ENCODE results near the gene DRD1.

DRD1 gene

GRCh38 chr5:175463641-175464040 lies 19.7 kb upstream of the DRD1 start:
- H3K4me3 ChIP-seq (replicated peaks; ENCODE audit: insufficient read depth, low read length), result no peak overlapping the region
- TF ChIP-seq POLR2AphosphoS5 (IDR thresholded peaks at IDR 0.05; ENCODE audit: low read depth) (no peak), GABPA (IDR thresholded peaks at IDR 0.05; ENCODE audit: low read depth) (no peak), CTCF (IDR thresholded peaks at IDR 0.05; ENCODE audit: insufficient read depth, low read length) (no peak), SPI1 (IDR thresholded peaks at IDR 0.05; ENCODE audit: borderline replicate concordance, low read depth) (no peak), REST (IDR thresholded peaks at IDR 0.05; ENCODE audit: insufficient replicate concordance, low read depth) (no peak)
- H3K27me3 ChIP-seq (ENCODE audit: insufficient read depth, poor library complexity, severe bottlenecking), result peaks cover 10% of the 10 kb centered on the region
- no peak overlapping the region for H3K27ac ChIP-seq (replicated peaks)
- no peak for DNase-seq (ENCODE audit: low read depth in 1 of 2, low spot score in 1 of 2)

GRCh38 chr5:175461370-175461769 lies 17.4 kb upstream of the DRD1 start:
- DNase-seq (ENCODE audit: low read depth in 1 of 2, low spot score in 1 of 2), result no peak
- Histone ChIP-seq H3K27ac (replicated peaks) (no peak overlapping the region), H3K27me3 (ENCODE audit: insufficient read depth, poor library complexity, severe bottlenecking) (no peaks in the 10 kb centered on the region), H3K4me3 (replicated peaks; ENCODE audit: insufficient read depth, low read length) (no peak overlapping the region)
- no peak for TF ChIP-seq REST (IDR thresholded peaks at IDR 0.05; ENCODE audit: insufficient replicate concordance, low read depth)
- no peak for TF ChIP-seq SPI1 (IDR thresholded peaks at IDR 0.05; ENCODE audit: borderline replicate concordance, low read depth)
- TF ChIP-seq GABPA (IDR thresholded peaks at IDR 0.05; ENCODE audit: low read depth), result no peak
- no peak for TF ChIP-seq CTCF (IDR thresholded peaks at IDR 0.05; ENCODE audit: insufficient read depth, low read length)
- no peak for TF ChIP-seq POLR2AphosphoS5 (IDR thresholded peaks at IDR 0.05; ENCODE audit: low read depth)

GRCh38 chr5:175460552-175460951 lies 16.6 kb upstream of the DRD1 start:
- Histone ChIP-seq H3K27me3 (ENCODE audit: insufficient read depth, poor library complexity, severe bottlenecking) (no peaks in the 10 kb centered on the region), H3K4me3 (replicated peaks; ENCODE audit: insufficient read depth, low read length) (no peak overlapping the region), H3K27ac (replicated peaks) (no peak overlapping the region)
- DNase-seq (ENCODE audit: low read depth in 1 of 2, low spot score in 1 of 2), result no peak
- no peak for TF ChIP-seq SPI1 (IDR thresholded peaks at IDR 0.05; ENCODE audit: borderline replicate concordance, low read depth)
- TF ChIP-seq CTCF (IDR thresholded peaks at IDR 0.05; ENCODE audit: insufficient read depth, low read length), result no peak
- TF ChIP-seq REST (IDR thresholded peaks at IDR 0.05; ENCODE audit: insufficient replicate concordance, low read depth), result no peak
- no peak for TF ChIP-seq GABPA (IDR thresholded peaks at IDR 0.05; ENCODE audit: low read depth)
- no peak for TF ChIP-seq POLR2AphosphoS5 (IDR thresholded peaks at IDR 0.05; ENCODE audit: low read depth)

Data from HL-60 (cell line).